Endothelial cell of umbilical vein (primary cell): ENCODE data around the gene STAG1.

Experiments
- CTCF ChIP-seq, 2 donors: IDR thresholded peaks; 1 replicate in 1 of 2; 2 replicates in 1 of 2; pipeline ENCODE4 v1.5.1; 2011; ENCODE audit warnings: low read length in 2 of 2, mild to moderate bottlenecking in 2 of 2, moderate library complexity in 2 of 2, control low read depth in 1 of 2, inconsistent platforms in 1 of 2, low read depth in 1 of 2; ENCODE audit not compliant: insufficient read depth in 1 of 2; ENCODE audit errors: extremely low read depth in 1 of 2
- EZH2 ChIP-seq: IDR thresholded peaks from 2 replicates; pipeline ENCODE4 v1.6.1; 2012; ENCODE audit warnings: borderline replicate concordance, low read depth, mild to moderate bottlenecking, moderate library complexity, low read length, inconsistent platforms; ENCODE audit not compliant: severe bottlenecking
- MAX ChIP-seq: IDR thresholded peaks from 2 replicates; pipeline ENCODE4 v1.6.1; 2011; ENCODE audit not compliant: insufficient read depth, insufficient read length
- MYC ChIP-seq: IDR thresholded peaks from one replicate; pipeline ENCODE4 v1.6.1; 2011; ENCODE audit warnings: mild to moderate bottlenecking, low read depth, low read length
- POLR2A ChIP-seq: IDR thresholded peaks from 2 replicates; pipeline ENCODE4 v1.6.1; 2012; ENCODE audit warnings: low read depth, mild to moderate bottlenecking, control low read depth, low read length
- POLR2AphosphoS5 ChIP-seq: IDR thresholded peaks from 2 replicates; pipeline ENCODE4 v1.6.1; 2012; ENCODE audit warnings: low read depth, mild to moderate bottlenecking, control low read depth, low read length, moderate library complexity; ENCODE audit not compliant: insufficient read depth

GRCh38 chr3:136644212-136644611 lies 108.0 kb downstream of the STAG1 start:
- no peak for TF ChIP-seq CTCF (IDR thresholded peaks at IDR 0.05; ENCODE audit: extremely low read depth in 1 of 2, insufficient read depth in 1 of 2, low read depth in 1 of 2, low read length in 2 of 2)
- no peak for TF ChIP-seq POLR2A
- no peak for TF ChIP-seq POLR2AphosphoS5
- no peak for TF ChIP-seq EZH2
- TF ChIP-seq MAX: no peak
- TF ChIP-seq MYC: no peak
